Activated T-helper 9 cell treated with anti-CD3 and anti-CD28 coated beads, Interleukin-2, amount 50 U/mL, for 16 hours (primary cell): ENCODE results near the gene MAU2.
"Not testable (repeated sequence)": the region's sequence is repeated elsewhere in the genome, so short reads cannot be mapped to it uniquely, and the experiment has no call there.

Experiments used
- DNase-seq: peaks from one replicate; pipeline ENCODE4 v3.0.0-alpha.2; 2020; ENCODE audit warnings: low read depth

The MAU2 gene

GRCh38 chr19:19384486-19384885 is 63.9 kb downstream of the MAU2 start:
- DNase-seq: no peak

- peak; percentile 99 for DNase-seq
These were observed 64.7 kb downstream of the MAU2 start for GRCh38 chr19:19385131-19385895.

GRCh38 chr19:19385896-19386869 is 65.6 kb downstream of the MAU2 start:
- DNase-seq: no peak

GRCh38 chr19:19387108-19387507 is 66.5 kb downstream of the MAU2 start:
- DNase-seq: no peak

GRCh38 chr19:19388568-19389555 is 68.2 kb downstream of the MAU2 start:
- no peak for DNase-seq

GRCh38 chr19:19389683-19390082 is 69.1 kb downstream of the MAU2 start:
- DNase-seq: not testable (repeated sequence)

- DNase-seq: not testable (repeated sequence)
These were observed 73.7 kb downstream of the MAU2 start for GRCh38 chr19:19394333-19394732.

GRCh38 chr19:19399733-19400433 is 79.3 kb downstream of the MAU2 start:
- DNase-seq: no peak

GRCh38 chr19:19402656-19403372 is 82.2 kb downstream of the MAU2 start:
- DNase-seq: no peak

- no peak for DNase-seq
These were observed 82.8 kb downstream of the MAU2 start for GRCh38 chr19:19403373-19403901.

GRCh38 chr19:19404879-19405860 is 84.5 kb downstream of the MAU2 start, which contains the start of gene GATAD2A:
GATAD2A (plus strand) TSS chr19:19405675; CDS start chr19:19465346, 59,671 bp downstream.
- DNase-seq: peak; percentile 89

- peak; percentile 43 for DNase-seq
These were observed 85.6 kb downstream of the MAU2 start for GRCh38 chr19:19405971-19406877.

GRCh38 chr19:19406878-19407632 is 86.4 kb downstream of the MAU2 start:
- no peak for DNase-seq

GRCh38 chr19:19407633-19407930 is 87.0 kb downstream of the MAU2 start:
- DNase-seq: no peak
